Vagina (tissue), 2 donors: ENCODE data around the gene PDLIM4. TPM values are rescaled to one million over a fixed set of nuclear protein-coding genes. Genes with fewer than 3 reads are reported as not detected.

Experiments
- DNase-seq, 2 donors: peaks; one replicate each; pipeline ENCODE4 v3.0.0-alpha.2; 2017; ENCODE audit errors: extremely low spot score in 2 of 2
- H3K27ac ChIP-seq: fragments of 200-600 bp; sonication (generic); one replicate; pipeline ENCODE4 v1.5.1; 2019
- H3K27me3 ChIP-seq: fragments of 200-600 bp; sonication (generic); one replicate; pipeline ENCODE4 v1.5.1; 2019
- H3K36me3 ChIP-seq, 2 donors: fragments of 200-600 bp; sonication (generic); one replicate each; pipeline ENCODE4 v1.5.1; 2017 to 2019
- H3K4me1 ChIP-seq: fragments of 200-600 bp; sonication (generic); one replicate; pipeline ENCODE4 v1.5.1; 2019
- H3K4me3 ChIP-seq, 2 donors: fragments of 200-600 bp; sonication (generic); 1 replicate in 1 of 2; 2 replicates in 1 of 2; pipeline ENCODE4 v1.5.1; 2016 to 2019
- H3K9me3 ChIP-seq: fragments of 200-600 bp; sonication (generic); one replicate; pipeline ENCODE4 v1.5.1; 2019
- CTCF ChIP-seq, 3 experiments: fragments of 450-650 bp in 2 of 3; fragments of 200-600 bp in 1 of 3; sonication (generic) in 1 of 3; IDR thresholded peaks; one replicate each; pipeline ENCODE4 v1.5.1; 2017 to 2019; ENCODE audit warnings: antibody characterized with exemption in 3 of 3, mild to moderate bottlenecking in 2 of 3, moderate library complexity in 2 of 3
- POLR2A ChIP-seq, 2 donors: fragments of 450-650 bp; IDR thresholded peaks; one replicate each; pipeline ENCODE4 v1.6.1; 2017; ENCODE audit warnings: antibody characterized with exemption in 2 of 2, mild to moderate bottlenecking in 2 of 2, moderate library complexity in 2 of 2
- POLR2AphosphoS5 ChIP-seq, 2 donors: sonication (generic); formaldehyde crosslinking; IDR thresholded peaks; one replicate each; pipeline ENCODE4 v1.9.0; 2017; ENCODE audit warnings: antibody characterized with exemption in 2 of 2, mild to moderate bottlenecking in 2 of 2, low read depth in 1 of 2; ENCODE audit not compliant: insufficient read depth in 1 of 2
- intact Hi-C: fragments of 100-400 bp; cut with DNase I; formaldehyde crosslinking; loops from one replicate; pipeline ENCODE4 v1.15.1; 2023
- total RNA-seq: library from RNA; depleted of rRNA; stranded (reverse); fragments of >200 nt; gene quantifications from one replicate; pipeline ENCODE4 v1.2.3, GENCODE V29; 2016

The PDLIM4 gene
- total RNA-seq, 1 donor from 2014 or later: 76.4 TPM

GRCh38 chr5:132273631-132274030, 16.1 kb downstream of the PDLIM4 start:
- Histone ChIP-seq H3K4me1 (peaks cover 26% of the 10 kb centered on the region), H3K36me3 (peaks cover 0 to 6% of the 10 kb centered on the region in 2 donors), H3K27ac (no peak overlapping the region), H3K27me3 (no peaks in the 10 kb centered on the region), H3K9me3 (no peaks in the 10 kb centered on the region), H3K4me3 (no peak overlapping the region)
- TF ChIP-seq POLR2AphosphoS5 (IDR thresholded peaks at IDR 0.05; ENCODE audit: insufficient read depth in 1 of 2, low read depth in 1 of 2): no peak
- no peak for TF ChIP-seq CTCF (IDR thresholded peaks at IDR 0.05)
- TF ChIP-seq POLR2A (IDR thresholded peaks at IDR 0.05): no peak
- intact Hi-C loops: no loop called here
- DNase-seq: no peak

DNA sequence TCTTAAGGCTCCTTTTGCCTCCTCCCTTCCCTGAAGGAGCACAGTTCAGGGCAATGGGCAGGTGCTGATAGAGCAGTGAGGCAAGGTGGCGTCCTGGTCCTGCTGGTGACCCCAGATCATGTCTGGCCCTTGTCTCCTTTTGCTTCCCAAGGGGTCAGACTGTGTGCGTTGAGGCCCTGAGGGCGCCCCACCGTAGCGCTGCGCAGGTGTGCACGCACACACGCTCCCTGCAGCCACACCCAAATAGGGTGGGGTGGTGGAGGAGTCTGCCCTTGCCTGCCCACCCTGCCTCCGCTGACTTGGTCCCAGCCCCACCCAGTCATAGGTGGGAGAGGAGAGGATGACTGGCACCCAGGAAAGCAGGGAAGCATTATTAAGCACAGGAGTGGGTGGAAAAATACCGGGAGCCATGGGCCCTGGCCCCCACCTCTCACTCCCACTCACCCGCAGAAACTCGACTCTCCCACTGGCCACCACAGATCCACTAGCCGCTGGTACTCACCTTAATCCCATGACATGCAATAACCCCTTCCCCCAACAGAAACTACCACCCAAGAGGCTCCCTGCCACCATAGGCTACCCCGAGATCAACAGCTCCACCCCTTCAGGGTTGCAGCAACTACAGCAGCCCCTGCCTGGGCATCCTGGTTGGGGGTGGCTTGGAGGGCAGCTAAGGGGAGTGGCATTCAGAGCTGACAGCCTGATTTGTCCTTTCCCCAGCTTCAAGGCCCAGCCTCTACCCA, 16.7 kb downstream of the PDLIM4 start:
- no peak for TF ChIP-seq CTCF (IDR thresholded peaks at IDR 0.05)
- no peak for TF ChIP-seq POLR2A (IDR thresholded peaks at IDR 0.05)
- no peak for TF ChIP-seq POLR2AphosphoS5 (IDR thresholded peaks at IDR 0.05; ENCODE audit: insufficient read depth in 1 of 2, low read depth in 1 of 2)
- intact Hi-C loops: no loop called here

DNA sequence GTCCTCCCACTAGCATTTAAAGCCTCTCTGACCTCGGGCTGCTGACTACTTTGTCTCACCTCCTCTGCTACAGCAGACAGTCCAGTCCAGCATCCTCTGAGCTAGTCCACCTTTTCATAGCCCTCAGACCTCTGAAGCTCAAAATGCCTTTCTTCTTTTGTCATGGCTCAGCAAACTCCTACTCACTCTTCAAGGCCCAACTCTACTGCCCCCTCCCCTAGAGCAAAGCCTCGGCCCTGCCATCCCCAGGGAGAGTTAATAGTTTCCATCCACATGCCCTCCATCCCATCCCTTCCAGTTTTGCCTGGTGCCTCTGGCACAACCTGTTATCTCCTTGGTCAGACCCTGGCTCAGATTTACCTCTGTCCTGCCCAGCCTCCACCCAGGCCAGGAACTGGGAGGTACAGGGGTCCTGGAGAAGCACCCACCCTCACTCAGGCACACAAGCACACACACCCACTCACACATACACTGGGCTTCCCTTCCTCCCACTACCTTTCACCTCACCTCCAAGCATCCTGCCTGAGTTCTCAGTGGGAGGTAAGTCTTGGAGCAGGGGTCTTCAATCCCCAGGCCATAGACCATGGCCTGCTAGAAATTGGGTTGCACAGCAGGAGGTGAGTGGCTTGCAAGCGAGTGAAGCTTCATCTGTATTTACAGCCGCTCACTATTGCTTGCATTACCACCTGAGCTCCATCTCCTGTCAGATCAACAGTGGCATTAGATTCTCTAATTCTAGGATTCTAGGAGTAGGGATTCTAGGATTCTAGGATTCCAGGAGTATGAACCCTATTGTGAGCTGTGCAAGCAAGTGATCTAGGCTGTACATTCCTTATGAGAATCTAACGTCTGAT, 18.1 kb downstream of the PDLIM4 start:
- intact Hi-C loops: no loop called here
- Histone ChIP-seq H3K9me3 (no peaks in the 10 kb centered on the region), H3K36me3 (peaks cover 0 to 6% of the 10 kb centered on the region in 2 donors), H3K27ac (no peak overlapping the region), H3K4me3 (no peak overlapping the region), H3K4me1 (peaks cover 13% of the 10 kb centered on the region), H3K27me3 (no peaks in the 10 kb centered on the region)
- DNase-seq: no peak
- no peak for TF ChIP-seq POLR2AphosphoS5 (IDR thresholded peaks at IDR 0.05; ENCODE audit: insufficient read depth in 1 of 2, low read depth in 1 of 2)
- TF ChIP-seq CTCF (IDR thresholded peaks at IDR 0.05): no peak
- no peak for TF ChIP-seq POLR2A (IDR thresholded peaks at IDR 0.05)

More for the DNA sequence above, 16.7 kb downstream of the PDLIM4 start:
- Histone ChIP-seq H3K27ac (no peak overlapping the region), H3K36me3 (peaks cover 0 to 6% of the 10 kb centered on the region in 2 donors), H3K27me3 (no peaks in the 10 kb centered on the region), H3K4me1 (peaks cover 20% of the 10 kb centered on the region), H3K4me3 (no peak overlapping the region), H3K9me3 (no peaks in the 10 kb centered on the region)
- peak in 1 of 2 donors; percentile 79 for DNase-seq

- Histone ChIP-seq H3K4me3 (no peak overlapping the region), H3K9me3 (no peaks in the 10 kb centered on the region), H3K27me3 (no peaks in the 10 kb centered on the region), H3K36me3 (peaks cover 0 to 1% of the 10 kb centered on the region in 2 donors), H3K27ac (no peak overlapping the region), H3K4me1 (peaks cover 13% of the 10 kb centered on the region)
- intact Hi-C loops: no loop called here
- no peak for TF ChIP-seq POLR2AphosphoS5 (IDR thresholded peaks at IDR 0.05; ENCODE audit: insufficient read depth in 1 of 2, low read depth in 1 of 2)
- no peak for TF ChIP-seq CTCF (IDR thresholded peaks at IDR 0.05)
- TF ChIP-seq POLR2A (IDR thresholded peaks at IDR 0.05): no peak
- DNase-seq: no peak
These were observed 19.8 kb downstream of the PDLIM4 start for GRCh38 chr5:132277256-132277655.
